ENCODE data around the gene SETD1A.
A peak's percentile ranks its signal among the peaks of the same experiment; 100 is the strongest.

Gene SETD1A

GRCh38 chr16:30926937-30927788 lies 30.4 kb upstream of the SETD1A start:
- DNase-seq (ENCODE audit: low read depth), result no peak

DNA sequence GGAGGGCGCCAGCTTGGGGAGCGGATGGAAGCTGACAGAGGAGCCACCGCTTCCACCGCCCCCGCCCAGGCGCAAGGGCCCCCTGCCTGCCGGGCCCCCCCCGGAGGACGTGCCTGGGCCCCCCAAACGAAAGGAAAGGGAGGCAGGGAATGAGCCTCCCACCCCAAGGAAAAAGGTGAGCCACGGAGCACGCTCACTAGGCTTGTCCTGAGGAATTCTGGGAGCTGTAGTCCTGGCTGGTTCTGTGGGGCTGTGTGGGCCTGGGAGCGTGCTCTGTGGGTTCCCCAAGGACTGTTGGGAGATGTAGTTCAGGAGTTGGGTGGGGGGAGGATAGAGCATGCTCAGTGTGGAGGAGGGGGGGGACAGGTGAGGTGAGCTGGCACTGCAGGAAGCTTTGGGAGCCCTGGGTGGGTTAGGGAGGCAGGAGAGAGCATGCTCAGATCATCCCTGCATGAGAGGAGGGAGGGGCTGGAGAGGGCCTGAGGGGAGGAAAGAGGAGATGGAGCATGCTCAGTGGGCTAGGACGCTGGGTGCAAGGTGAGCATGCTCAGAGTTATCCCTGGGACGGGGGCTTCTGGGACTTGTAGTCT lies 29.7 kb upstream of the SETD1A start:
- peak; percentile 69 for DNase-seq (ENCODE audit: low read depth)
- TF ChIP-seq POLR2A (IDR thresholded peaks at IDR 0.05; ENCODE audit: extremely low read depth, insufficient read length), result no peak
- TF ChIP-seq, protein P1, sequence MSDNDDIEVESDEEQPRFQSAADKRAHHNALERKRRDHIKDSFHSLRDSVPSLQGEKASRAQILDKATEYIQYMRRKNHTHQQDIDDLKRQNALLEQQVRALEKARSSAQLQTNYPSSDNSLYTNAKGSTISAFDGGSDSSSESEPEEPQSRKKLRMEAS (IDR thresholded peaks at IDR 0.05; ENCODE audit: low read depth, low read length), result no peak
- no peak for TF ChIP-seq MYC (IDR thresholded peaks at IDR 0.05; ENCODE audit: low read depth, low read length)
- no peak for TF ChIP-seq CTCF (IDR thresholded peaks at IDR 0.05; ENCODE audit: low read depth, low read length)
- H3K4me3 ChIP-seq (ENCODE audit: low read depth, low read length), result no peak overlapping the region

More at GRCh38 chr16:30926937-30927788, 30.4 kb upstream of the SETD1A start:
- H3K4me3 ChIP-seq (ENCODE audit: low read depth, low read length), result no peak overlapping the region
- no peak for TF ChIP-seq CTCF (IDR thresholded peaks at IDR 0.05; ENCODE audit: low read depth, low read length)
- no peak for TF ChIP-seq POLR2A (IDR thresholded peaks at IDR 0.05; ENCODE audit: extremely low read depth, insufficient read length)
- TF ChIP-seq MYC (IDR thresholded peaks at IDR 0.05; ENCODE audit: low read depth, low read length), result no peak
- TF ChIP-seq, protein P1 (IDR thresholded peaks at IDR 0.05; ENCODE audit: low read depth, low read length), result no peak

GRCh38 chr16:30928390-30928789 lies 29.2 kb upstream of the SETD1A start:
- no peak for TF ChIP-seq MYC (IDR thresholded peaks at IDR 0.05; ENCODE audit: low read depth, low read length)
- TF ChIP-seq, protein P1 (IDR thresholded peaks at IDR 0.05; ENCODE audit: low read depth, low read length), result no peak
- TF ChIP-seq POLR2A (IDR thresholded peaks at IDR 0.05; ENCODE audit: extremely low read depth, insufficient read length), result no peak
- TF ChIP-seq CTCF (IDR thresholded peaks at IDR 0.05; ENCODE audit: low read depth, low read length), result no peak
- DNase-seq (ENCODE audit: low read depth), result no peak
- no peak overlapping the region for H3K4me3 ChIP-seq (ENCODE audit: low read depth, low read length)

DNA sequence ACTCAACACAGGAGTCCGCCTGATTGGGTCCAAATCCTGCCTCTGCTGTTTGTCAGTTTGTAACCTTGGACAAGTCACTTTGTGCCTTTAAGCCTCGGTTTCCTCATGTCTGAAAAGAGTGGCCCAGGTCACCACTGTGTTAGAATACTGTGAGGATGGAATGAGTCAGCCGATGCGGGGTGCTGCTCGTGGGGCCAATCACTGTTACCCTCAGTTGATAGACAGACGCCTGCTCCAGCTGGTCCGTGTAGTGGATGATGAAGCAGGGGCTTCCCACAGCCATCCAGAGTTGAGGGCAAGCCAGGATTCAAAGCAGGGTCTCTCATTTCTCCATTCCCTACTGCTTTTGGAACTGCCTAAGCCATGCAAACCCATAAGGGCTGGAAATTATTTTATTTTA lies 28.4 kb upstream of the SETD1A start:
- H3K4me3 ChIP-seq (ENCODE audit: low read depth, low read length), result no peak overlapping the region
- no peak for DNase-seq (ENCODE audit: low read depth)
- TF ChIP-seq, protein P1 (IDR thresholded peaks at IDR 0.05; ENCODE audit: low read depth, low read length), result no peak
- no peak for TF ChIP-seq POLR2A (IDR thresholded peaks at IDR 0.05; ENCODE audit: extremely low read depth, insufficient read length)
- no peak for TF ChIP-seq MYC (IDR thresholded peaks at IDR 0.05; ENCODE audit: low read depth, low read length)
- TF ChIP-seq CTCF (IDR thresholded peaks at IDR 0.05; ENCODE audit: low read depth, low read length), result no peak

DNA sequence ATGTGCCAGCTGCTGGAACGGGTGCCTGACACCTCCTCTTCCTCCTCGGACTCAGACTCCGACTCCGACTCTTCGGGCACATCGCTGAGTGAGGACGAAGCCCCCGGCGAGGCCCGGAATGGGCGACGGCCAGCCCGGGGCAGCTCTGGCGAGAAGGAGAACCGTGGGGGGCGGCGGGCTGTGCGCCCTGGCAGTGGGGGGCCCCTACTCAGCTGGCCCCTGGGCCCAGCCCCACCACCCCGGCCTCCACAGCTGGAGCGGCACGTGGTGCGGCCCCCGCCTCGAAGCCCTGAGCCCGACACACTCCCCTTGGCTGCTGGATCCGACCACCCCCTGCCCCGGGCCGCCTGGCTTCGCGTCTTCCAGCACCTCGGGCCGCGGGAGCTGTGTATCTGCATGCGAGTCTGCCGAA lies 27.4 kb upstream of the SETD1A start:
- TF ChIP-seq, protein P1 (IDR thresholded peaks at IDR 0.05; ENCODE audit: low read depth, low read length), result no peak
- TF ChIP-seq POLR2A (IDR thresholded peaks at IDR 0.05; ENCODE audit: extremely low read depth, insufficient read length) (no peak), MYC (IDR thresholded peaks at IDR 0.05; ENCODE audit: low read depth, low read length) (no peak), CTCF (IDR thresholded peaks at IDR 0.05; ENCODE audit: low read depth, low read length) (no peak)

More for the DNA sequence above, 27.4 kb upstream of the SETD1A start:
- no peak overlapping the region for H3K4me3 ChIP-seq (ENCODE audit: low read depth, low read length)
- no peak for DNase-seq (ENCODE audit: low read depth)

All from NB4 (cell line).